ENCODE data around the gene CARMIL3. TPM values are rescaled to one million over a fixed set of nuclear protein-coding genes. Genes with fewer than 3 reads are reported as not detected.

Gene CARMIL3
- total RNA-seq, 1 experiment from 2014 or later = not detected

- DNase-seq (ENCODE audit: low read depth) = peak; percentile 23
Measured at GRCh38 chr14:24063263-24063836, 11.5 kb downstream of the CARMIL3 start.

GRCh38 chr14:24064091-24064795, 12.4 kb downstream of the CARMIL3 start:
- DNase-seq (ENCODE audit: low read depth) = no peak

- no peak for DNase-seq (ENCODE audit: low read depth)
Measured at GRCh38 chr14:24064856-24065255, 13.0 kb downstream of the CARMIL3 start.

GRCh38 chr14:24065408-24065807, 13.6 kb downstream of the CARMIL3 start:
- DNase-seq (ENCODE audit: low read depth) = no peak

GRCh38 chr14:24066496-24067132, 14.8 kb downstream of the CARMIL3 start:
- no peak for DNase-seq (ENCODE audit: low read depth)

GRCh38 chr14:24067133-24068082, 15.6 kb downstream of the CARMIL3 start:
- no peak for DNase-seq (ENCODE audit: low read depth)

- DNase-seq (ENCODE audit: low read depth) = no peak
Measured at GRCh38 chr14:24068711-24069410, 17.1 kb downstream of the CARMIL3 start.

GRCh38 chr14:24069411-24069735, 17.6 kb downstream of the CARMIL3 start:
- no peak for DNase-seq (ENCODE audit: low read depth)

- no peak for DNase-seq (ENCODE audit: low read depth)
Measured at GRCh38 chr14:24070285-24071143, 18.7 kb downstream of the CARMIL3 start.

- no peak for DNase-seq (ENCODE audit: low read depth)
Measured at GRCh38 chr14:24071144-24071697, 19.4 kb downstream of the CARMIL3 start, which contains the start of gene CPNE6. Gene CPNE6 (plus strand): TSS chr14:24071562. CDS start chr14:24072937, 1,375 bp downstream.

- DNase-seq (ENCODE audit: low read depth) = no peak
Measured at GRCh38 chr14:24071836-24072430, 20.1 kb downstream of the CARMIL3 start.

- no peak for DNase-seq (ENCODE audit: low read depth)
Measured at GRCh38 chr14:24072436-24072835, 20.6 kb downstream of the CARMIL3 start.

GRCh38 chr14:24072881-24073877, 21.4 kb downstream of the CARMIL3 start:
- no peak for DNase-seq (ENCODE audit: low read depth)

GRCh38 chr14:24074625-24075484, 23.0 kb downstream of the CARMIL3 start:
- DNase-seq (ENCODE audit: low read depth) = no peak

GRCh38 chr14:24075485-24076301, 23.9 kb downstream of the CARMIL3 start:
- DNase-seq (ENCODE audit: low read depth) = no peak

- DNase-seq (ENCODE audit: low read depth) = no peak
Measured at GRCh38 chr14:24076302-24076601, 24.4 kb downstream of the CARMIL3 start.

- DNase-seq (ENCODE audit: low read depth) = no peak
Measured at GRCh38 chr14:24077086-24077485, 25.3 kb downstream of the CARMIL3 start.
